Lower lobe of right lung (tissue), 2 donors: Measurements from ENCODE around the gene MAP4K2. TPM values are rescaled to one million over a fixed set of nuclear protein-coding genes. Genes with fewer than 3 reads are reported as not detected.
A peak's percentile ranks its signal among the peaks of the same experiment; 100 is the strongest.

Source experiments
- ATAC-seq, 2 donors: fragments of 200-7000 bp; cut with Tn5 transposase; one replicate each; pipeline ENCODE4 v1.9.1; 2020 to 2022; ENCODE audit warnings: mild to moderate bottlenecking in 2 of 2, moderate library complexity in 2 of 2
- DNase-seq: peaks from one replicate; pipeline ENCODE4 v3.0.0-alpha.2; 2020
- H3K27ac ChIP-seq: fragments of 200-600 bp; one replicate; pipeline ENCODE4 v1.8.0; 2022
- H3K27me3 ChIP-seq: fragments of 200-600 bp; one replicate; pipeline ENCODE4 v1.8.0; 2022; ENCODE audit warnings: low read depth
- H3K36me3 ChIP-seq: fragments of 200-600 bp; one replicate; pipeline ENCODE4 v1.8.0; 2022; ENCODE audit warnings: mild to moderate bottlenecking
- H3K4me1 ChIP-seq: fragments of 200-600 bp; one replicate; pipeline ENCODE4 v1.8.0; 2022
- H3K4me3 ChIP-seq: fragments of 200-600 bp; one replicate; pipeline ENCODE4 v1.8.0; 2022; ENCODE audit warnings: mild to moderate bottlenecking
- H3K9me3 ChIP-seq: fragments of 200-600 bp; one replicate; pipeline ENCODE4 v1.8.0; 2022
- CTCF ChIP-seq: fragments of 200-600 bp; IDR thresholded peaks from one replicate; pipeline ENCODE4 v1.8.0; 2022; ENCODE audit warnings: antibody characterized with exemption, mild to moderate bottlenecking
- intact Hi-C: fragments of 100-400 bp; cut with DNase I; formaldehyde crosslinking; loops from one replicate; pipeline ENCODE4 v1.11.0; 2022
- total RNA-seq: library from RNA; stranded (reverse); fragmentation: NEBNext Ultra II Directional; extraction: Animal tissue kit (Norgen Biotek cat#: 25700); gene quantifications from one replicate; pipeline ENCODE4 v1.2.1, GENCODE V29; 2021
- donor health status: DM: no; HTN: yes; CAD: no; lungs with severe emphysema.

Gene MAP4K2
- total RNA-seq, 1 donor from 2014 or later = 29.1 TPM

- H3K4me3 ChIP-seq = peak overlapping the region; percentile 78
- H3K9me3 ChIP-seq = no peaks in the 10 kb centered on the region
- H3K4me1 ChIP-seq = peaks cover 37% of the 10 kb centered on the region
- intact Hi-C loops = no loop called here
- no peak for TF ChIP-seq CTCF
- DNase-seq (no peak), ATAC-seq (peak; percentile 7 to 26)
- H3K36me3 ChIP-seq = peaks cover 26% of the 10 kb centered on the region
- no peaks in the 10 kb centered on the region for H3K27me3 ChIP-seq
- peak overlapping the region; percentile 85 for H3K27ac ChIP-seq
These were observed 882 bp upstream of the MAP4K2 start for GRCh38 chr11:64803846-64804345.

GRCh38 chr11:64802370-64803157 is 450 bp downstream of the MAP4K2 start:
- H3K27ac ChIP-seq = peak overlapping the region; percentile 77

GRCh38 chr11:64801561-64802369 is 1.2 kb downstream of the MAP4K2 start:
- H3K36me3 ChIP-seq = peaks cover 28% of the 10 kb centered on the region
- intact Hi-C loops = no loop called here
- peaks cover 36% of the 10 kb centered on the region for H3K4me1 ChIP-seq
- H3K4me3 ChIP-seq = peak overlapping the region; percentile 78
- ATAC-seq = no peak
- TF ChIP-seq CTCF = no peak
- H3K27me3 ChIP-seq = no peaks in the 10 kb centered on the region
- no peaks in the 10 kb centered on the region for H3K9me3 ChIP-seq
- H3K27ac ChIP-seq = peak overlapping the region; percentile 77
- DNase-seq = no peak

More at GRCh38 chr11:64802370-64803157, 450 bp downstream of the MAP4K2 start:
- TF ChIP-seq CTCF = no peak
- peak overlapping the region; percentile 78 for H3K4me3 ChIP-seq
- intact Hi-C loops = no loop called here
- DNase-seq = no peak
- no peaks in the 10 kb centered on the region for H3K9me3 ChIP-seq
- H3K4me1 ChIP-seq = peaks cover 36% of the 10 kb centered on the region
- no peaks in the 10 kb centered on the region for H3K27me3 ChIP-seq
- peaks cover 26% of the 10 kb centered on the region for H3K36me3 ChIP-seq
- peak; percentile 0 to 8 for ATAC-seq

- intact Hi-C loops = no loop called here
- Histone ChIP-seq H3K9me3 (no peaks in the 10 kb centered on the region), H3K27ac (peak overlapping the region; percentile 77), H3K27me3 (no peaks in the 10 kb centered on the region), H3K4me1 (peaks cover 36% of the 10 kb centered on the region), H3K36me3 (peaks cover 31% of the 10 kb centered on the region), H3K4me3 (peak overlapping the region; percentile 78)
- DNase-seq (no peak), ATAC-seq (no peak)
- TF ChIP-seq CTCF = no peak
These were observed 1.9 kb downstream of the MAP4K2 start for GRCh38 chr11:64801158-64801464.

GRCh38 chr11:64800303-64801157 is 2.5 kb downstream of the MAP4K2 start:
- peak overlapping the region; percentile 58 for H3K27ac ChIP-seq
- intact Hi-C loops = no loop called here
- peaks cover 27% of the 10 kb centered on the region for H3K36me3 ChIP-seq
- H3K4me3 ChIP-seq = peak overlapping the region; percentile 78
- no peaks in the 10 kb centered on the region for H3K27me3 ChIP-seq
- no peak for TF ChIP-seq CTCF
- DNase-seq (no peak), ATAC-seq (no peak)
- H3K9me3 ChIP-seq = no peaks in the 10 kb centered on the region
- peaks cover 36% of the 10 kb centered on the region for H3K4me1 ChIP-seq
